ENCODE results near the gene TSSC4. TPM values are rescaled to one million over a fixed set of nuclear protein-coding genes. Genes with fewer than 3 reads are reported as not detected.

Gene TSSC4
- total RNA-seq, 1 donor from 2014 or later: 70.8 TPM

GRCh38 chr11:2383852-2384804 lies 16.4 kb upstream of the TSSC4 start:
- Mint-ChIP-seq H3K9me3 (no peaks in the 10 kb centered on the region), H3K36me3 (ENCODE audit: low read depth) (peaks cover 5% of the 10 kb centered on the region), H3K4me3 (no peak overlapping the region), H3K27me3 (ENCODE audit: insufficient read depth) (no peaks in the 10 kb centered on the region), H3K4me1 (ENCODE audit: low read depth) (peaks cover 25% of the 10 kb centered on the region), H3K27ac (no peak overlapping the region)
- intact Hi-C loops (cut with micrococcal nuclease): no loop called here
- no peak for DNase-seq (ENCODE audit: low spot score)

GRCh38 chr11:2385156-2386151 lies 15.1 kb upstream of the TSSC4 start:
- intact Hi-C loops (cut with micrococcal nuclease): no loop called here
- H3K27me3 Mint-ChIP-seq (ENCODE audit: insufficient read depth): no peaks in the 10 kb centered on the region
- H3K27ac Mint-ChIP-seq: no peak overlapping the region
- no peaks in the 10 kb centered on the region for H3K9me3 Mint-ChIP-seq
- H3K4me1 Mint-ChIP-seq (ENCODE audit: low read depth): peaks cover 32% of the 10 kb centered on the region
- H3K36me3 Mint-ChIP-seq (ENCODE audit: low read depth): peaks cover 5% of the 10 kb centered on the region
- H3K4me3 Mint-ChIP-seq: peak overlapping the region; percentile 7
- no peak for DNase-seq (ENCODE audit: low spot score)

GRCh38 chr11:2386591-2386990 lies 14.0 kb upstream of the TSSC4 start:
- intact Hi-C loops (cut with micrococcal nuclease): no loop called here
- no peaks in the 10 kb centered on the region for H3K9me3 Mint-ChIP-seq

GRCh38 chr11:2387266-2387987 lies 13.1 kb upstream of the TSSC4 start:
- intact Hi-C loops (cut with micrococcal nuclease): no loop called here
- H3K27ac Mint-ChIP-seq: peak overlapping the region; percentile 40
- no peaks in the 10 kb centered on the region for H3K27me3 Mint-ChIP-seq (ENCODE audit: insufficient read depth)
- DNase-seq (ENCODE audit: low spot score): no peak
- H3K36me3 Mint-ChIP-seq (ENCODE audit: low read depth): peaks cover 3% of the 10 kb centered on the region
- peak overlapping the region; percentile 15 for H3K4me3 Mint-ChIP-seq
- no peaks in the 10 kb centered on the region for H3K9me3 Mint-ChIP-seq
- peaks cover 32% of the 10 kb centered on the region for H3K4me1 Mint-ChIP-seq (ENCODE audit: low read depth)

More at GRCh38 chr11:2386591-2386990, 14.0 kb upstream of the TSSC4 start:
- H3K4me1 Mint-ChIP-seq (ENCODE audit: low read depth): peaks cover 32% of the 10 kb centered on the region
- DNase-seq (ENCODE audit: low spot score): no peak
- no peak overlapping the region for H3K27ac Mint-ChIP-seq
- H3K27me3 Mint-ChIP-seq (ENCODE audit: insufficient read depth): no peaks in the 10 kb centered on the region
- peaks cover 3% of the 10 kb centered on the region for H3K36me3 Mint-ChIP-seq (ENCODE audit: low read depth)
- H3K4me3 Mint-ChIP-seq: no peak overlapping the region

GRCh38 chr11:2388431-2389376 lies 11.8 kb upstream of the TSSC4 start:
- peaks cover 3% of the 10 kb centered on the region for H3K36me3 Mint-ChIP-seq (ENCODE audit: low read depth)
- peak overlapping the region; percentile 61 for H3K27ac Mint-ChIP-seq
- no peak for DNase-seq (ENCODE audit: low spot score)
- intact Hi-C loops (cut with micrococcal nuclease): no loop called here
- no peaks in the 10 kb centered on the region for H3K27me3 Mint-ChIP-seq (ENCODE audit: insufficient read depth)
- H3K4me1 Mint-ChIP-seq (ENCODE audit: low read depth): peaks cover 32% of the 10 kb centered on the region
- no peak overlapping the region for H3K4me3 Mint-ChIP-seq
- H3K9me3 Mint-ChIP-seq: no peaks in the 10 kb centered on the region

GRCh38 chr11:2389377-2390026 lies 11.0 kb upstream of the TSSC4 start:
- Mint-ChIP-seq H3K27me3 (ENCODE audit: insufficient read depth) (no peaks in the 10 kb centered on the region), H3K9me3 (no peaks in the 10 kb centered on the region), H3K4me1 (ENCODE audit: low read depth) (peaks cover 32% of the 10 kb centered on the region), H3K27ac (peak overlapping the region; percentile 61), H3K4me3 (no peak overlapping the region), H3K36me3 (ENCODE audit: low read depth) (peaks cover 3% of the 10 kb centered on the region)
- no peak for DNase-seq (ENCODE audit: low spot score)
- intact Hi-C loops (cut with micrococcal nuclease): no loop called here

- Mint-ChIP-seq H3K36me3 (ENCODE audit: low read depth) (peaks cover 3% of the 10 kb centered on the region), H3K9me3 (no peaks in the 10 kb centered on the region), H3K4me3 (no peak overlapping the region), H3K27ac (no peak overlapping the region), H3K4me1 (ENCODE audit: low read depth) (peaks cover 25% of the 10 kb centered on the region), H3K27me3 (ENCODE audit: insufficient read depth) (no peaks in the 10 kb centered on the region)
- intact Hi-C loops (cut with micrococcal nuclease): no loop called here
- no peak for DNase-seq (ENCODE audit: low spot score)
Observed at GRCh38 chr11:2390091-2390724, 10.3 kb upstream of the TSSC4 start.

GRCh38 chr11:2390725-2391151 lies 9.8 kb upstream of the TSSC4 start:
- H3K27ac Mint-ChIP-seq: no peak overlapping the region
- H3K27me3 Mint-ChIP-seq (ENCODE audit: insufficient read depth): no peaks in the 10 kb centered on the region
- intact Hi-C loops (cut with micrococcal nuclease): no loop called here
- H3K4me3 Mint-ChIP-seq: no peak overlapping the region
- H3K9me3 Mint-ChIP-seq: no peaks in the 10 kb centered on the region
- H3K4me1 Mint-ChIP-seq (ENCODE audit: low read depth): peaks cover 20% of the 10 kb centered on the region
- peaks cover 3% of the 10 kb centered on the region for H3K36me3 Mint-ChIP-seq (ENCODE audit: low read depth)
- no peak for DNase-seq (ENCODE audit: low spot score)

- Mint-ChIP-seq H3K27me3 (ENCODE audit: insufficient read depth) (no peaks in the 10 kb centered on the region), H3K9me3 (no peaks in the 10 kb centered on the region), H3K4me3 (no peak overlapping the region), H3K4me1 (ENCODE audit: low read depth) (peaks cover 15% of the 10 kb centered on the region), H3K27ac (no peak overlapping the region), H3K36me3 (ENCODE audit: low read depth) (no peaks in the 10 kb centered on the region)
- no peak for DNase-seq (ENCODE audit: low spot score)
- intact Hi-C loops (cut with micrococcal nuclease): no loop called here
Observed at GRCh38 chr11:2391181-2391975, 9.2 kb upstream of the TSSC4 start.

- Mint-ChIP-seq H3K27ac (no peak overlapping the region), H3K9me3 (no peaks in the 10 kb centered on the region), H3K36me3 (ENCODE audit: low read depth) (peaks cover 2% of the 10 kb centered on the region), H3K4me1 (ENCODE audit: low read depth) (peaks cover 15% of the 10 kb centered on the region), H3K4me3 (no peak overlapping the region), H3K27me3 (ENCODE audit: insufficient read depth) (no peaks in the 10 kb centered on the region)
- DNase-seq (ENCODE audit: low spot score): no peak
- intact Hi-C loops (cut with micrococcal nuclease): no loop called here
Observed at GRCh38 chr11:2392241-2392959, 8.2 kb upstream of the TSSC4 start.

Measured in activated T-helper 1 cell treated with anti-CD3 and anti-CD28 coated beads, Interleukin-12 subunit alpha, Interleukin-12 subunit beta, Interleukin-2, Interleukin-4 antibody, amounts not matched to agents 30 ng/mL and 10 ng/mL and 1 ng/mL, durations not matched to agents 14 hours and 24 hours and 36 hours (primary cell).